NCI-H1092 treated with DMSO at 0.1 percent for 48 hours (cell line): Measurements from ENCODE around the gene PACS2.

Experiments
- DNase-seq: peaks from one replicate; lab custom pipeline; 2025; lab: John Stamatoyannopoulos, UW

Gene PACS2

GRCh38 chr14:105369653-105370040, 55.1 kb downstream of the PACS2 start:
- no peak for DNase-seq

- DNase-seq: no peak
Observed at GRCh38 chr14:105374389-105374788, 59.8 kb downstream of the PACS2 start.

DNA sequence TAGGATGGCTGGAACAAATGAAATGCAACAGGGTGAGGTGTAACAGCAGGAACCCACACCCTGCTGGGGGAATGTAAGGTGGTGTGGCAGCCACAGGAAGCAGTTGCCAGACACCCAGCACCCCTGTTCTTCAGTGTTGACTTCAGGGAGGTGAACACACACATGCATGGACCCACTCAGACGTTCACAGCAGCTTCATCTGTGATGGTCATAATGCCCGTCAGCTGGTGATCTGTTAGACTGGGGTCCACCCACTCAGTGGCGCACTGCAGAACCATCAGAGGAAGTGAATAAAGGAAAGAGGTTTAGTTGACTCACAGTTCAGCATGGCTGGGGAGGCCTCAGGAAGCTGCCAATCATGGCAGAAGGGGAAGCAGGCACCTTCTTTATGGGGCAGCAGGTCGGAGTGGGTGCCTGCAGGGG, 61.1 kb downstream of the PACS2 start:
- DNase-seq: no peak

GRCh38 chr14:105376521-105377440, 62.2 kb downstream of the PACS2 start:
- DNase-seq: no peak

DNA sequence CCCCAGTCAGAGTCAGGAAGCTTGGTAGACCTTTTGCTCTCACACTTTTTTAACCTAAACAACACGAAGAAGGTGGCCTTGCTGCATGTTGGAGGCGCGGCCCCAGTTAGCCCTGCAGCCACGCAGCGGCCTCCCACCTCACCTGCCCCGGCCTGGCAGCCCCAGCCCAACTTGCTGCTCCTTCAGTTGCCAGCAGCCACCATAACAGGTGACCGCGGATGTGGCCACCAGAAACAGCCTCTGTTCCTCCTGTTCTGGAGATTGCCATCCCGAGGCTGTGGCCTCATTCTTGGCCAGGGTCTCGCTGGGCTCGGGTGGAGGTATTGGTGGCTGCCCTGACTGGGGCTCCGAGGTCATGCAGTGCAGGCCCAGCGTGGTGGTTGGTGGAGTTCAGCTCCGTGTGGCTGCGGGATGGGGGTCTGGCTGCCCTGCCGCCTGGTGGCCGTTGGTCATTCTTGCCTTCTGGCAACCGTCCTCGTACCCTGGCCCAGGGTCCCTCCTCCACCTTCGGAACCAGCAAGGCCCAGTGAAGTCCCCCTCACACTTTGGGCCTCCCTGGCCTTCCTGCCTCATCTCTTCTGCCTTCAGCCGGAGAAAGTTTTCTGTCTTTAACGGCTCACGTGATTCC, 63.1 kb downstream of the PACS2 start:
- DNase-seq: no peak

DNA sequence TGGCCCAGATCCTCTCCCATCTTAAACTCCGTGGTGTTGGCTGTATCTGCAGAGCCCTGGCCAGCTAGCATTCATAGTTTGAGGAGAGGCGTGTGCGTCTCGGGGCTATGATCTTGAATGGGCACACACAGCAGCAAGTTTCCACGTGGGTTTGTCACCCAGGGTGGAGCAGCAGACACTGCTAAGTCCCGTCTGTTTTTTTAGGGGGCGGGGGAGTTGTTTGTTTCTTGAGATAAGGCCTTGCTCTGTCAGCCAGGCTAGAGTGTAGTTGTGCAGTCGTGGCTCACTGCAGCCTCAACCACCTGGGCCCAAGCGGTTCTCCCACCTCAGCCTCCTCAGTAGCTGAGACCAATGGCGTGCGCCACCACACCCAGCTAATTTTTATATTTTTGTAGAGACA, 63.7 kb downstream of the PACS2 start:
- DNase-seq: no peak

GRCh38 chr14:105378873-105379685, 64.5 kb downstream of the PACS2 start:
- DNase-seq: no peak

- DNase-seq: no peak
Observed at GRCh38 chr14:105379946-105380345, 65.4 kb downstream of the PACS2 start.

- no peak for DNase-seq
Observed at GRCh38 chr14:105380756-105381155, 66.2 kb downstream of the PACS2 start.

DNA sequence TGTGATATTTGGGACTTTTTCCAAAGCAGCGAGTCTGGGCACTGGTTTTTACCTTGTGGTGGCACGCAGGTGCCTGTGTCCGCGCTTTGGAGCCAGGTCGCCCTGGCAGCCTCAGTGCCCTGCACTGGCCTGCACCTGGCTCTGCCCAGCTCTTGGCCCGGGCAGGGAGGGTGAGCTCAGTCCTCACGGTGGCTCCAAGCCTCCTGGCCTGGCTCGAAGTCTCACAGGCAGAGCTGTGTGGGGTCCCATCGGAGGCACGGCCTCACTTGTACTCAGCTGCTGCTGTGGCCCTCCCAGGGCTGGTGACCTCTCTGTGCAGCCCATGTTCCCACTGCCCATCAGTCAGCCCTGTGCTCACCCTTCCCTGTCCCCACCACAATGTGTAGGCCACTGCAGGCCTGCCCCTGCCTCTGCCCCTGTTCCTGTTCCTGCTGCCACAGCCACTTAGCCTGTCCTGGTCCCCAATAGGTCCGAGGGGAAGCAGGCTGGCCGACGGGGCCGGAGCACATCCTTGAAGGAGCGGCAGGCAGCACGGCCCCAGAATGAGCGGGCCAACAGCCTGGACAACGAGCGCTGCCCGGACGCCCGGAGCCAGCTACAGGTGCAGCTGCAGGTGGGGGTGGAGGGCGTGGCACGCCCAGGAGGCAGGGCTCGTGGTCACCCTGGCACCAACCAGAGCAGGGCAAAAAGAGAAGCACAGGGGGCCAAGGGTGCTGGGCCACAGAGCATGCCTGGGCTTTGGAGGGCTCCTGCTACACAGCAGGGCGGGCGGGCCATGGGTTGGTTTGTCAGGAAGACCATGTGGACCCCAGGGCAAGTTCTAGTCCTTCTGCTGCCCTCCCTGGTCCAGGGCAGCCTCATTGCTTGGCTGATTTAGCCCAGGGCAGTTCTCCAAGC, 67.1 kb downstream of the PACS2 start:
- DNase-seq: no peak

DNA sequence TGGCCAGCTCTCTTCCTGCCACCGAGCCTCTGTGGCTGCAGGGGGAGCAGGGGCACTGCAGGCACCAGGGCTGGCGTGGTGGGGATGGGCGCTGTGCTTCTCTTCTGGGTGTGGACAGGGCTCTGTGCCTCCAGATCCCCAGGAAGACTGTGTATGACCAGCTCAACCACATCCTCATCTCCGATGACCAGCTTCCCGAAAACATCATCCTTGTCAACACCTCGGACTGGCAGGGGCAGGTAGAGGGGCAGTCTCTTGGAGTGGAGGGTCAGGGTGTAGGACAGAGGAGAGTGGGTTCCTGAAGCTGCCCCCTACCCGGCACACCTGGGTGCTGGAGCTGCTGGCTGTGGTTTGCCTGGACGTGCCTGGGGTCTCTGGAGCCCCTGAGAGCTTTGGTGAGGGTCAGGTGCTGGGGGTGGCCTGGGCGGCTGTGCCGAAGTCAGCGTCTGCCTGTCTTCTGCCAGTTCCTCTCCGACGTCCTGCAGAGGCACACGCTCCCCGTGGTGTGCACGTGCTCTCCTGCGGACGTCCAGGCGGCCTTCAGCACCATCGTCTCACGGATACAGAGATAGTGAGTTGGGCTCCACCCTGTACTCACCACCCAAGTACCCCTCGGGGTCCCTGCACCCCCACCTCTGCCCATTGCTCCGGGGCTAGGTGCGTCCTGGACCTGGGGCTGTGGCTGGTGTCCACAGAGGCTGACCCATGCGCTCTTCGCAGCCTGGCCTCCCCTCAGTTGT, 68.0 kb downstream of the PACS2 start:
- no peak for DNase-seq

GRCh38 chr14:105383083-105383730, 68.7 kb downstream of the PACS2 start:
- no peak for DNase-seq

DNA sequence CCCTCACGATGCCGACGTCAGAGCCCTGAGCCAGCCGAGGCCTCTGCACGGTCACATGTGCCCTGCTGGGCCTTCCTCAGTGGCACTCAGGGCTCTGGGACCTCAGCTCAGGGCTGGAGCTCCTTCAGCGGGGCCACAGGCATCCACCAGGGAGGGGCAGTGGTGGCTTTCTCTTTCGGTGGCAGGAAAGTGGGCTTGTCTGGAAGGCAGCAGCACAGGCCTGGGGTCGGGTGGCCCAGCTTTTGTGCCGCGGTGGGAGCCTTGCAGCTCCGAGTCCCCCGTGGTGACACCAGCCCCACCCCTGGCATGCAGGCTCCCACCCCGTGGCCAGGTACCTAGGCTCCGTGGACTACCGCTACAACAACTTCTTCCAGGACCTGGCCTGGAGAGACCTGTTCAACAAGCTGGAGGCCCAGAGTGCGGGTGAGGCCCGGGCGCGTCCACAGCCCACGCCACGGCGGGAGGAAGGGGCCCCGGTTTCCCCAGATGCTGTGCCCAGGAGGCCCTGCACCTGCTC, 69.6 kb downstream of the PACS2 start:
- no peak for DNase-seq

DNA sequence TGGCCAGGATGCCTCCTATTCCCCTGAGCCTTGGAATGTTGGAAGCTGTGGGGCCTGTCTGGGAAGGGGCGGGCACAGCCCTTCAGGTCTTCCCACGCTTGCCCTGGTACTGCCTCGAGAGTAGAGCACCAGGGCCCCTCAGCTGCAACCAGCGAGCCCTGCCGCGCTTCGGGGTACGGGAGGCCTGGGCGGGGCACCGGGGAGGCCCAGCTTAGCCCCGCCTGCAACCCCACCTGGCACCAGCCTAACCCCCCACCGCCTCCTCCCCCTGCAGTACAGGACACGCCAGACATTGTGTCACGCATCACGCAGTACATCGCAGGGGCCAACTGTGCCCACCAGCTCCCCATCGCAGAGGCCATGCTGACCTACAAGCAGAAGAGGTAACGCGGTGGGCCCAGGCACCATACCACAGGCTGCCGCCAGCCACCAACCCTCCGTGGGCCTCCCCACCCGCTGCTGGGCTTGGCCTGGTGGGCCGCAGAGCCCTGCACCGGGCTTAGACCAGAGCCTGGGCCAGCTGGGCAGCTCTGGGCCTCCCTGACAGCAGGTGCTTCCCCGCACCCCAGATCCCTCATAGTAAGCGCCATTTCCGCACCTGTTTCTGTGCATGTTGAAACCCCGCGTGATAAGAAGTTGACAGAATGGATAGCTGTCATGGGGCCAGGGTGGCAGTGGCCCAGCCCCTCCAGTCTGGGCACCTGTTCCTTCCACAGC, 70.2 kb downstream of the PACS2 start:
- DNase-seq: no peak

- DNase-seq: no peak
Observed at GRCh38 chr14:105385322-105385637, 70.7 kb downstream of the PACS2 start.

- DNase-seq: no peak
Observed at GRCh38 chr14:105385698-105386365, 71.3 kb downstream of the PACS2 start.

GRCh38 chr14:105386581-105387529, 72.3 kb downstream of the PACS2 start:
- no peak for DNase-seq

DNA sequence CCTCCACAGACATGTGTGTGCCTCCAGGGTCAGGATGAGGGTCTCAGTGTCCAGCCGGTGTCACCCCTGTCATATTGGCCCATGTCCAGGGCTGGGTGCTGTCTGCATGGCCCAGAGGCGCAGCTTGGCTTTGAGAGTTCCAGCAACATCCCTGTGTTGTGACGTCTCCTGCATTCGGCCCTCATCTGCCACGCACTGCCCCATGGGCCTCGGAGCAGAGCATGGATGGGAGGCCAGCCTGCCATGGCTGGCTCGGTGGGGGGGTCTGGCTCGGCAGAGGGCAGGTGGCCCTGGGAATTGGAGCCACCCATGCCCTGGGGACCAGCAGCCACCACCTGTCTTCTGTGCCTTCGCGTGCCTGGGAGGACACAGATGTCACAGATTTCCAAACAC, 73.0 kb downstream of the PACS2 start:
- no peak for DNase-seq
